Measurements from ENCODE around the gene ENPEP.

DNA sequence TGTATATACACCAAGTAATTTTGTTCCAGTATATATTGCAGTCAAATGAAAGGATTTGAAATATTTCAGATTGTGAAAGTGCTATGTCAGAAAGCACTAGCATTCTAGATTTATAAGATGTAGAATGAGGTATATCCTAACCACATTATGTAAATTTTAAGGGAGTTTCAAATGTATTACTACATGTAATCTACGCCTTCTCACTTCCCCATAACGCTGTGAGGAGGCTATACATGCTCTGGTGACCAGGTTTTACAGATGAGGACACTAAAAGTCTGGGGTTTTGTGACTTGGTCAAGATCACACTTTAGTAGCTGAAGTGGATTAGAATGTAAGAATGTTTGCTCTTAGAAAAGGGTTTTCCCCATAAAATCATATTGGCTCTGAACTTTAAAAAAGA is 8.1 kb downstream of the ENPEP start:
- TF ChIP-seq, protein P1, sequence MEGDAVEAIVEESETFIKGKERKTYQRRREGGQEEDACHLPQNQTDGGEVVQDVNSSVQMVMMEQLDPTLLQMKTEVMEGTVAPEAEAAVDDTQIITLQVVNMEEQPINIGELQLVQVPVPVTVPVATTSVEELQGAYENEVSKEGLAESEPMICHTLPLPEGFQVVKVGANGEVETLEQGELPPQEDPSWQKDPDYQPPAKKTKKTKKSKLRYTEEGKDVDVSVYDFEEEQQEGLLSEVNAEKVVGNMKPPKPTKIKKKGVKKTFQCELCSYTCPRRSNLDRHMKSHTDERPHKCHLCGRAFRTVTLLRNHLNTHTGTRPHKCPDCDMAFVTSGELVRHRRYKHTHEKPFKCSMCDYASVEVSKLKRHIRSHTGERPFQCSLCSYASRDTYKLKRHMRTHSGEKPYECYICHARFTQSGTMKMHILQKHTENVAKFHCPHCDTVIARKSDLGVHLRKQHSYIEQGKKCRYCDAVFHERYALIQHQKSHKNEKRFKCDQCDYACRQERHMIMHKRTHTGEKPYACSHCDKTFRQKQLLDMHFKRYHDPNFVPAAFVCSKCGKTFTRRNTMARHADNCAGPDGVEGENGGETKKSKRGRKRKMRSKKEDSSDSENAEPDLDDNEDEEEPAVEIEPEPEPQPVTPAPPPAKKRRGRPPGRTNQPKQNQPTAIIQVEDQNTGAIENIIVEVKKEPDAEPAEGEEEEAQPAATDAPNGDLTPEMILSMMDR (IDR thresholded peaks at IDR 0.05) = no peak
- TF ChIP-seq POLR2A (IDR thresholded peaks at IDR 0.05) = no peak
